Endometrial microvascular endothelial cells (primary cell): ENCODE results near the gene RETSAT. TPM values are rescaled to one million over a fixed set of nuclear protein-coding genes. Genes with fewer than 3 reads are reported as not detected.
"Not testable (repeated sequence)": the region's sequence is repeated elsewhere in the genome, so short reads cannot be mapped to it uniquely, and the experiment has no call there.

ENCODE experiments used
- in situ Hi-C: cut with HindIII; loops from 2 replicates; pipeline ENCODE4 v1.10.0; 2017; ENCODE audit warnings: low sequenced_read_pairs, low pct_unique_long_range_greater_than_20kb; ENCODE audit errors: inconsistent ontology term
- total RNA-seq: library from RNA; depleted of rRNA; stranded (reverse); fragments of >200 nt; gene quantifications from one replicate; pipeline ENCODE4 v1.2.3, GENCODE V29; 2015; ENCODE audit errors: inconsistent ontology term

RETSAT gene
- total RNA-seq, 1 donor from 2014 or later = 49.0 TPM

- in situ Hi-C loops = no loop called here
Measured at GRCh38 chr2:85318222-85319074, 35.9 kb downstream of the RETSAT start.

- in situ Hi-C loops = not testable (repeated sequence)
Measured at GRCh38 chr2:85315921-85316320, 38.4 kb downstream of the RETSAT start.

GRCh38 chr2:85314884-85315242, 39.5 kb downstream of the RETSAT start:
- in situ Hi-C loops = no loop called here

- in situ Hi-C loops = no loop called here
Measured at GRCh38 chr2:85312404-85312803, 41.9 kb downstream of the RETSAT start.

GRCh38 chr2:85310330-85310729, 44.0 kb downstream of the RETSAT start:
- in situ Hi-C loops = no loop called here

- in situ Hi-C loops = no loop called here
Measured at GRCh38 chr2:85309699-85310321, 44.5 kb downstream of the RETSAT start.

GRCh38 chr2:85308896-85309555, 45.3 kb downstream of the RETSAT start:
- in situ Hi-C loops = no loop called here

GRCh38 chr2:85308201-85308600, 46.1 kb downstream of the RETSAT start:
- in situ Hi-C loops = no loop called here

GRCh38 chr2:85307527-85307897, 46.8 kb downstream of the RETSAT start:
- in situ Hi-C loops = no loop called here

- in situ Hi-C loops = no loop called here
Measured at GRCh38 chr2:85303780-85304531, 50.4 kb downstream of the RETSAT start.

- in situ Hi-C loops = no loop called here
Measured at GRCh38 chr2:85302121-85302520, 52.2 kb downstream of the RETSAT start.

Other genes with a start within 250 kb of the RETSAT start
- 3.1 TPM for gene TCF7L1, start 221.1 kb downstream of the RETSAT start, total RNA-seq
- gene TGOLN2, start 26.5 kb downstream of the RETSAT start, total RNA-seq = 99.0 TPM
- gene ELMOD3, start 241 bp upstream of the RETSAT start, total RNA-seq = 17.1 TPM
- gene CAPG, start 55.8 kb upstream of the RETSAT start, total RNA-seq = 99.7 TPM
- gene SH2D6, start 64.2 kb upstream of the RETSAT start, total RNA-seq = not detected
- gene MAT2A, start 184.6 kb upstream of the RETSAT start, total RNA-seq = 179 TPM
- gene GGCX, start 207.0 kb upstream of the RETSAT start, total RNA-seq = 77.5 TPM
- gene VAMP8, start 223.1 kb upstream of the RETSAT start, total RNA-seq = 3.6 TPM
- 124 TPM for gene VAMP5, start 229.9 kb upstream of the RETSAT start, total RNA-seq
- gene RNF181, start 241.2 kb upstream of the RETSAT start, total RNA-seq = 174 TPM
- 23.5 TPM for gene TMEM150A, start 248.2 kb upstream of the RETSAT start, total RNA-seq